Upper lobe of right lung (tissue), 1 donor: Measurements from ENCODE around the gene ITPR3. TPM values are rescaled to one million over a fixed set of nuclear protein-coding genes. Genes with fewer than 3 reads are reported as not detected.
A peak's percentile ranks its signal among the peaks of the same experiment; 100 is the strongest.

ENCODE experiments used
- ATAC-seq: fragments of 200-7000 bp; cut with Tn5 transposase; one replicate; pipeline ENCODE4 v1.9.1; 2020; ENCODE audit warnings: mild to moderate bottlenecking, moderate library complexity
- DNase-seq: peaks from one replicate; pipeline ENCODE4 v3.0.0-alpha.2; 2020
- H3K27ac ChIP-seq: fragments of 200-600 bp; one replicate; pipeline ENCODE4 v1.8.0; 2022
- H3K27me3 ChIP-seq: fragments of 200-600 bp; one replicate; pipeline ENCODE4 v1.8.0; 2022; ENCODE audit warnings: mild to moderate bottlenecking
- H3K36me3 ChIP-seq: fragments of 200-600 bp; one replicate; pipeline ENCODE4 v1.8.0; 2022
- H3K4me1 ChIP-seq: fragments of 200-600 bp; one replicate; pipeline ENCODE4 v1.8.0; 2022
- H3K4me3 ChIP-seq: fragments of 200-600 bp; one replicate; pipeline ENCODE4 v1.8.0; 2022; ENCODE audit warnings: mild to moderate bottlenecking
- H3K9me3 ChIP-seq: fragments of 200-600 bp; one replicate; pipeline ENCODE4 v1.8.0; 2022
- CTCF ChIP-seq: fragments of 200-600 bp; IDR thresholded peaks from one replicate; pipeline ENCODE4 v1.8.0; 2022; ENCODE audit warnings: antibody characterized with exemption
- intact Hi-C: fragments of 100-400 bp; cut with DNase I; formaldehyde crosslinking; loops from one replicate; pipeline ENCODE4 v1.11.0; 2022
- long read RNA-seq: library from polyadenylated mRNA; unstranded; transcript quantifications from one replicate; pipeline ENCODE4 v2.0.0, GENCODE V29; 2021
- total RNA-seq: library from RNA; stranded (reverse); fragmentation: NEBNext Ultra II Directional; extraction: Animal tissue kit (Norgen Biotek cat#: 25700); gene quantifications from one replicate; pipeline ENCODE4 v1.2.1, GENCODE V29; 2021
- donor health status: DM: no; HTN: yes; CAD: no; lungs with severe emphysema.

The ITPR3 gene
- 111 TPM for total RNA-seq
- long read RNA-seq, partial matches to known transcripts = 125 of 166 reads
- long read RNA-seq, other reads (novel, unspliced or antisense) = 41 of 166 reads

- Histone ChIP-seq H3K9me3 (no peaks in the 10 kb centered on the region), H3K4me1 (peaks cover 35% of the 10 kb centered on the region), H3K4me3 (peak within 1 kb of the TSS; percentile 82), H3K27ac (peak within 1 kb of the TSS; percentile 95), H3K36me3 (peaks cover 8% of the 10 kb centered on the region), H3K27me3 (no peaks in the 10 kb centered on the region)
- ATAC-seq (peak; percentile 77), DNase-seq (peak; percentile 87)
- TF ChIP-seq CTCF = no peak
- intact Hi-C loops = no loop called here
Observed at GRCh38 chr6:33620856-33621710, at the start of gene ITPR3. ITPR3 (plus strand) TSS chr6:33621322; CDS start chr6:33621603, 281 bp downstream.

DNA sequence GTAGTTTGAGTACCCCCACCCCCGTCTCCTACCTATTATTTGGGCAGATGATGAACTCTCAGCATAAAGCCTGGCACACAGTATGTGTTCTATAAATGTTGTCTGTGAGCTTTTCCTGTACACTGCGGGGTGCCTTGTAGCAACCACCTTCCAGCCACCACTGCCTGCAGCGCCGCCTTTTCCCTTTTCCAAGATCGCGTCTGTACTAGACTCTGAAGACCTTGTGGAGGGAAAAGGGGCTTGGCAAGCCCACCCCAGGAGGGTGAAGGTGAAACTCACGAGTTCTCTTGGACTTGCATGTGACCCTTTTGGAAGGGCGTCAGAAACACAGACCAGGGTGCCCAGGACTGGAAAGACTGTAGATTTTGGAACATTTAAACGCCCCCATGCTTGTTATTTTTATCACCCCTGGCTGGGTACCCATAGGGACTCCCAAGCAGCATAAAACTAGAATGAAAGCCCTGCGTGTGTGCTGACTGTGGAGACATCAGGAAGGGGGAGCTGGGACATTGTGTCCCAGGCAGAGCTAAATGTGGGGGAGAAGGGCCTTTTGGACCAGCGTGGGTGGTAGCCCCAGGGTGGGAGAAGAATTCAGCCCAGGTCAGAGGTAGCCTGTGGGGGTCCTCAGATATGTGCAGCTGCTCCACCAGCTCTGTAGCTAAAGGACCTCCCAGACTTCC is 49.3 kb upstream of the ITPR3 start:
- no peaks in the 10 kb centered on the region for H3K27me3 ChIP-seq
- peak overlapping the region; percentile 78 for H3K4me3 ChIP-seq
- H3K36me3 ChIP-seq = peaks cover 31% of the 10 kb centered on the region
- no peaks in the 10 kb centered on the region for H3K9me3 ChIP-seq
- H3K27ac ChIP-seq = peak overlapping the region; percentile 86
- intact Hi-C loops = no loop called here
- TF ChIP-seq CTCF = no peak
- no peak for ATAC-seq
- peaks cover 11% of the 10 kb centered on the region for H3K4me1 ChIP-seq
- no peak for DNase-seq

GRCh38 chr6:33575211-33575610 is 45.9 kb upstream of the ITPR3 start:
- intact Hi-C loops = no loop called here
- H3K4me3 ChIP-seq = no peak overlapping the region
- H3K27ac ChIP-seq = no peak overlapping the region
- no peaks in the 10 kb centered on the region for H3K9me3 ChIP-seq
- peaks cover 21% of the 10 kb centered on the region for H3K4me1 ChIP-seq
- no peaks in the 10 kb centered on the region for H3K27me3 ChIP-seq
- ATAC-seq (no peak), DNase-seq (no peak)
- H3K36me3 ChIP-seq = peaks cover 41% of the 10 kb centered on the region
- TF ChIP-seq CTCF = no peak

- no peaks in the 10 kb centered on the region for H3K27me3 ChIP-seq
- peaks cover 41% of the 10 kb centered on the region for H3K36me3 ChIP-seq
- intact Hi-C loops = no loop called here
- ATAC-seq = no peak
- no peak for TF ChIP-seq CTCF
- H3K4me1 ChIP-seq = peaks cover 17% of the 10 kb centered on the region
- H3K9me3 ChIP-seq = no peaks in the 10 kb centered on the region
- no peak overlapping the region for H3K4me3 ChIP-seq
- peak overlapping the region; percentile 68 for H3K27ac ChIP-seq
- no peak for DNase-seq
Observed at GRCh38 chr6:33576668-33577067, 44.5 kb upstream of the ITPR3 start.

- ATAC-seq = peak; percentile 66
- Histone ChIP-seq H3K9me3 (no peaks in the 10 kb centered on the region), H3K27ac (peak overlapping the region; percentile 68), H3K27me3 (no peaks in the 10 kb centered on the region), H3K36me3 (peaks cover 41% of the 10 kb centered on the region), H3K4me1 (peaks cover 13% of the 10 kb centered on the region), H3K4me3 (no peak overlapping the region)
- no peak for TF ChIP-seq CTCF
- peak; percentile 83 for DNase-seq
- intact Hi-C loops = no loop called here
Observed at GRCh38 chr6:33577106-33577535, 44.0 kb upstream of the ITPR3 start.
